Fibroblast of peridontal ligament (primary cell): Measurements from ENCODE around the gene TMEM260.

ENCODE experiments used
- DNase-seq: peaks from one replicate; pipeline ENCODE4 v3.0.0-alpha.2; 2010; ENCODE audit errors: extremely low read depth

Gene TMEM260

GRCh38 chr14:56579345-56580220, at the start of gene TMEM260:
Gene TMEM260, plus strand, starts transcription at chr14:56579798. Its CDS starts 117 bp downstream, at chr14:56579915.
- DNase-seq, result peak; percentile 89

- DNase-seq, result no peak
Observed at GRCh38 chr14:56532546-56532945, 47.1 kb upstream of the TMEM260 start.

GRCh38 chr14:56534656-56535055, 44.9 kb upstream of the TMEM260 start:
- DNase-seq, result no peak

GRCh38 chr14:56539862-56540261, 39.7 kb upstream of the TMEM260 start:
- DNase-seq, result no peak

GRCh38 chr14:56543436-56543835, 36.2 kb upstream of the TMEM260 start:
- DNase-seq, result no peak

GRCh38 chr14:56549721-56550120, 29.9 kb upstream of the TMEM260 start:
- DNase-seq, result no peak

GRCh38 chr14:56552615-56553014, 27.0 kb upstream of the TMEM260 start:
- DNase-seq, result no peak

- DNase-seq, result no peak
Observed at GRCh38 chr14:56554301-56554700, 25.3 kb upstream of the TMEM260 start.

- DNase-seq, result peak; percentile 58
Observed at GRCh38 chr14:56555921-56556570, 23.6 kb upstream of the TMEM260 start.

- no peak for DNase-seq
Observed at GRCh38 chr14:56559182-56559581, 20.4 kb upstream of the TMEM260 start.

- peak; percentile 85 for DNase-seq
Observed at GRCh38 chr14:56561606-56562005, 18.0 kb upstream of the TMEM260 start.

- no peak for DNase-seq
Observed at GRCh38 chr14:56562883-56563282, 16.7 kb upstream of the TMEM260 start.

GRCh38 chr14:56569174-56569573, 10.4 kb upstream of the TMEM260 start:
- DNase-seq, result no peak

GRCh38 chr14:56570295-56570694, 9.3 kb upstream of the TMEM260 start:
- DNase-seq, result no peak

- peak; percentile 18 for DNase-seq
Observed at GRCh38 chr14:56580221-56580711, 668 bp downstream of the TMEM260 start.

GRCh38 chr14:56581041-56581727, 1.6 kb downstream of the TMEM260 start:
- no peak for DNase-seq

GRCh38 chr14:56585461-56586084, 6.0 kb downstream of the TMEM260 start:
- DNase-seq, result peak; percentile 12

- no peak for DNase-seq
Observed at GRCh38 chr14:56587701-56588100, 8.1 kb downstream of the TMEM260 start.

GRCh38 chr14:56590535-56590960, 10.9 kb downstream of the TMEM260 start:
- DNase-seq, result no peak

- no peak for DNase-seq
Observed at GRCh38 chr14:56592746-56593544, 13.3 kb downstream of the TMEM260 start.

- no peak for DNase-seq
Observed at GRCh38 chr14:56594428-56594827, 14.8 kb downstream of the TMEM260 start.
